Measurements from ENCODE around the gene TNNC1.

Gene TNNC1

GRCh38 chr3:52498137-52499054 lies 44.6 kb upstream of the TNNC1 start:
- H3K4me1 ChIP-seq (ENCODE audit: low read length) = no peaks in the 10 kb centered on the region
- H3K36me3 ChIP-seq (replicated peaks; ENCODE audit: low read depth, low read length) = no peaks in the 10 kb centered on the region
- H4K20me1 ChIP-seq (ENCODE audit: insufficient read depth, low read length) = no peaks in the 10 kb centered on the region
- no peak overlapping the region for H3K9ac ChIP-seq (ENCODE audit: low read length)
- no peak overlapping the region for H3K27ac ChIP-seq (ENCODE audit: low read length)
- H3K4me2 ChIP-seq (ENCODE audit: low read length) = no peak overlapping the region
- no peak for TF ChIP-seq CTCF (IDR thresholded peaks at IDR 0.05; ENCODE audit: low read depth, low read length)
- TF ChIP-seq EZH2phosphoT487 (IDR thresholded peaks at IDR 0.05; ENCODE audit: low read depth) = no peak
- H3K4me3 ChIP-seq (ENCODE audit: low read length) = no peak overlapping the region
- 0 out of 2 replicates have a peak, but pooled peaks cover 4% of the 10 kb centered on the region for H3K27me3 ChIP-seq (ENCODE audit: low read depth, low read length)
- H3K9me3 ChIP-seq (ENCODE audit: insufficient read depth, low read length) = no peaks in the 10 kb centered on the region
- no peaks in the 10 kb centered on the region for H3K79me2 ChIP-seq (ENCODE audit: low read length)
- H2AFZ ChIP-seq (ENCODE audit: low read depth, low read length) = no peak overlapping the region

GRCh38 chr3:52495777-52496602 lies 42.1 kb upstream of the TNNC1 start:
- no peak overlapping the region for H2AFZ ChIP-seq (ENCODE audit: low read depth, low read length)
- no peak overlapping the region for H3K4me3 ChIP-seq (ENCODE audit: low read length)
- H3K9ac ChIP-seq (ENCODE audit: low read length) = no peak overlapping the region
- H4K20me1 ChIP-seq (ENCODE audit: insufficient read depth, low read length) = no peaks in the 10 kb centered on the region
- peaks cover 9% of the 10 kb centered on the region for H3K36me3 ChIP-seq (replicated peaks; ENCODE audit: low read depth, low read length)
- no peak overlapping the region for H3K27ac ChIP-seq (ENCODE audit: low read length)
- H3K9me3 ChIP-seq (ENCODE audit: insufficient read depth, low read length) = no peaks in the 10 kb centered on the region
- no peaks in the 10 kb centered on the region for H3K4me1 ChIP-seq (ENCODE audit: low read length)
- TF ChIP-seq EZH2phosphoT487 (IDR thresholded peaks at IDR 0.05; ENCODE audit: low read depth) (no peak), CTCF (IDR thresholded peaks at IDR 0.05; ENCODE audit: low read depth, low read length) (no peak)
- H3K27me3 ChIP-seq (ENCODE audit: low read depth, low read length) = no peaks in the 10 kb centered on the region
- no peaks in the 10 kb centered on the region for H3K79me2 ChIP-seq (ENCODE audit: low read length)
- H3K4me2 ChIP-seq (ENCODE audit: low read length) = no peak overlapping the region

- Histone ChIP-seq H3K27ac (ENCODE audit: low read length) (no peak within 1 kb of the TSS), H4K20me1 (ENCODE audit: insufficient read depth, low read length) (no peaks in the 10 kb centered on the region), H3K4me2 (ENCODE audit: low read length) (no peak within 1 kb of the TSS), H3K4me1 (ENCODE audit: low read length) (no peaks in the 10 kb centered on the region), H2AFZ (ENCODE audit: low read depth, low read length) (no peak within 1 kb of the TSS), H3K79me2 (ENCODE audit: low read length) (no peaks in the 10 kb centered on the region), H3K36me3 (replicated peaks; ENCODE audit: low read depth, low read length) (peaks cover 15% of the 10 kb centered on the region), H3K4me3 (ENCODE audit: low read length) (no peak within 1 kb of the TSS), H3K9ac (ENCODE audit: low read length) (no peak within 1 kb of the TSS), H3K9me3 (ENCODE audit: insufficient read depth, low read length) (no peaks in the 10 kb centered on the region), H3K27me3 (ENCODE audit: low read depth, low read length) (no peaks in the 10 kb centered on the region)
- TF ChIP-seq CTCF (IDR thresholded peaks at IDR 0.05; ENCODE audit: low read depth, low read length) = no peak
- TF ChIP-seq EZH2phosphoT487 (IDR thresholded peaks at IDR 0.05; ENCODE audit: low read depth) = no peak
Measured at GRCh38 chr3:52494886-52495495, 41.1 kb upstream of the TNNC1 start, which contains the start of gene STAB1. Gene STAB1 (plus strand): TSS chr3:52495338. CDS start chr3:52495414, 76 bp downstream.

All from OCI-LY3 (cell line).